H1 (cell line): ENCODE results near the gene INAFM1. TPM values are rescaled to one million over a fixed set of nuclear protein-coding genes. Genes with fewer than 3 reads are reported as not detected.

Experiments used
- ATF2 ChIP-seq: IDR thresholded peaks from 2 replicates; pipeline ENCODE4 v1.6.1; 2012; ENCODE audit warnings: low read length, inconsistent platforms
- CEBPB ChIP-seq: IDR thresholded peaks from 2 replicates; pipeline ENCODE4 v1.6.1; 2012; ENCODE audit warnings: low read depth, low read length
- CHD7 ChIP-seq: fragments of 300-600 bp; sonication (generic); IDR thresholded peaks from 2 replicates; pipeline ENCODE4 v1.7.1; 2012; ENCODE audit warnings: low read length, moderate library complexity, mild to moderate bottlenecking, inconsistent platforms; ENCODE audit not compliant: insufficient replicate concordance
- HDAC6 ChIP-seq: IDR thresholded peaks from one replicate; pipeline ENCODE4 v1.7.1; 2012; ENCODE audit warnings: low read depth, mild to moderate bottlenecking, inconsistent platforms, low read length, moderate library complexity
- JUN ChIP-seq: IDR thresholded peaks from 2 replicates; pipeline ENCODE4 v1.6.1; 2011; ENCODE audit warnings: low read depth, mild to moderate bottlenecking, improper control_type of control experiment, low read length
- NANOG ChIP-seq: IDR thresholded peaks from 2 replicates; pipeline ENCODE4 v1.6.1; 2011; ENCODE audit warnings: low read length, low read depth, mild to moderate bottlenecking, inconsistent platforms; ENCODE audit not compliant: insufficient read depth, poor library complexity, severe bottlenecking
- RAD21 ChIP-seq, 2 experiments: IDR thresholded peaks in 1 of 2; conservative IDR thresholded peaks in 1 of 2; 2 replicates each; pipeline ENCODE4 v1.6.1; 2011; ENCODE audit warnings: low read depth in 2 of 2, low read length in 2 of 2, improper control_type of control experiment in 1 of 2, inconsistent platforms in 1 of 2, mild to moderate bottlenecking in 1 of 2, moderate library complexity in 1 of 2
- polyA plus RNA-seq, 7 experiments: library from polyadenylated mRNA; depleted of rRNA in 3 of 7; stranded (reverse) in 5 of 7; unstranded in 2 of 7; fragments of >200 nt in 5 of 7; fragments of 200-250 nt in 2 of 7; gene quantifications; 1 replicate in 5 of 7; 2 replicates in 1 of 7; 4 replicates in 1 of 7; pipeline versions ENCODE4 v1.2.1 to v1.2.3, GENCODE V29; 2011 to 2013; ENCODE audit warnings: missing spikeins in 2 of 7, mixed read lengths in 2 of 7
- total RNA-seq: library from RNA; stranded (reverse); fragmentation: NEBNext Ultra II Directional; extraction: Animal tissue kit (Norgen Biotek cat#: 25700); gene quantifications from 2 replicates; pipeline ENCODE4 v1.2.1, GENCODE V29; 2021

Gene INAFM1
- total and polyA plus RNA-seq, 2 of the 8 experiments (the other 6 are each of a cell fraction or from before 2014, with no cell fraction given), result 2.6 to 3.4 TPM

- TF ChIP-seq CEBPB (0 out of 2 replicates have a peak, but pooled peaks have one; percentile 0), JUN (no peak), NANOG (no peak), CHD7 (no peak), ATF2 (0 out of 2 replicates have a peak, but pooled peaks have one; percentile 9), HDAC6 (no peak), RAD21 (IDR thresholded peaks at IDR 0.05 in 1 of 2, conservative IDR thresholded peaks at IDR 0.05 in 1 of 2; ENCODE audit: low read depth in 2 of 2, low read length in 2 of 2) (no peak)
These were observed 1.2 kb upstream of the INAFM1 start (continued) for GRCh38 chr19:47273313-47274070.
